Amygdala (tissue), 56 donors: ENCODE measurements around the gene GSTA4.
"Not testable (repeated sequence)": the region's sequence is repeated elsewhere in the genome, so short reads cannot be mapped to it uniquely, and the experiment has no call there.

Experiments used
- DNase-seq, 56 donors: peaks; one replicate each; lab custom pipeline; 2025; lab: John Stamatoyannopoulos, UW

The GSTA4 gene

GRCh38 chr6:52981222-52981900 lies 13.7 kb downstream of the GSTA4 start:
- no peak for DNase-seq

GRCh38 chr6:52976591-52977035 lies 18.5 kb downstream of the GSTA4 start:
- DNase-seq, result peak in 2 of 56 donors; percentile 2 to 6

- DNase-seq, result no peak
Measured at GRCh38 chr6:52976149-52976548, 18.9 kb downstream of the GSTA4 start.

- DNase-seq, result no peak
Measured at GRCh38 chr6:52975580-52975979, 19.5 kb downstream of the GSTA4 start.

GRCh38 chr6:52972989-52973388 lies 22.1 kb downstream of the GSTA4 start:
- DNase-seq, result no peak

GRCh38 chr6:52969359-52969758 lies 25.7 kb downstream of the GSTA4 start:
- no peak for DNase-seq

GRCh38 chr6:52966101-52966500 lies 29.0 kb downstream of the GSTA4 start:
- DNase-seq, result no peak

GRCh38 chr6:52965380-52965779 lies 29.7 kb downstream of the GSTA4 start:
- DNase-seq, result no peak

- DNase-seq, result no peak
Measured at GRCh38 chr6:52964318-52964717, 30.8 kb downstream of the GSTA4 start.

- DNase-seq, result no peak
Measured at GRCh38 chr6:52962701-52963100, 32.4 kb downstream of the GSTA4 start.

- not testable (repeated sequence) for DNase-seq
Measured at GRCh38 chr6:52961022-52961421, 34.1 kb downstream of the GSTA4 start.

GRCh38 chr6:52960211-52960610 lies 34.9 kb downstream of the GSTA4 start:
- not testable (repeated sequence) for DNase-seq

GRCh38 chr6:52958546-52959255 lies 36.4 kb downstream of the GSTA4 start:
- DNase-seq, result no peak

GRCh38 chr6:52955871-52956270 lies 39.2 kb downstream of the GSTA4 start:
- DNase-seq, result no peak

GRCh38 chr6:52953911-52954839 lies 40.9 kb downstream of the GSTA4 start:
- DNase-seq, result no peak

- no peak for DNase-seq
Measured at GRCh38 chr6:52946306-52946705, 48.8 kb downstream of the GSTA4 start.

- DNase-seq, result not testable (repeated sequence)
Measured at GRCh38 chr6:52942821-52943220, 52.3 kb downstream of the GSTA4 start.

GRCh38 chr6:52942221-52942620 lies 52.9 kb downstream of the GSTA4 start:
- no peak for DNase-seq

GRCh38 chr6:52937908-52938307 lies 57.2 kb downstream of the GSTA4 start:
- DNase-seq, result no peak

GRCh38 chr6:52933778-52934177 lies 61.3 kb downstream of the GSTA4 start:
- no peak for DNase-seq

- no peak for DNase-seq
Measured at GRCh38 chr6:52931351-52931750, 63.7 kb downstream of the GSTA4 start.
